ENCODE measurements around the gene EPB41.

DNA sequence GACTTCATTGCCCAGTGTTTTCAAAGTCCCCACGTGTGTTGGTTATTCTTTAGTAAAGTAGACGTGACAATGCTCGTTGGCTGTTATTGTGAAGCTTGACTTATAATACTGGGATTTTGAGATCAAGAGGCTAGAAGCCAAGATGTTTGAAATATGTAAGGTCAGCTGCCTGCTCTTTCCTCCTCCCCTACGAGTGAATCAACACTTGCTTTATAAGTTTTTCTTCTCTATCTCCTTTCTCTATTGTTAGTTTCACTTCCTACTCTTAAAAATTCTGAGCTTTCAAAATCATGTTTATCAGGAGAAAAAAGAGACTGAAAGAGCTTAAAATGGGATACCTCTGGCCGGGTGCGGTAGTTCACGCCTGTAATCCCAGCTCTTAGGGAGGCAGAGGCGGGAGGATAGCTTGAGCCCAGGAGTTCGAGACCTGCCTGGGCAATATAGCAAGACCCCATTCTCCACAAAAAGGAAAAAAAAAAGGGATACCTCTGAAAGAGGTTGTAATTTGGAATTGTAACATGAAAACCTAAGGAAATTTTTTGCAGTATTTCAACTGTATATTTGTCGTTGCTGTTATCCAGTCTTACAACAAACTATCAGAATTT, 72.0 kb downstream of the EPB41 start:
- TF ChIP-seq EZH2 (IDR thresholded peaks at IDR 0.05; ENCODE audit: insufficient read depth, poor library complexity, severe bottlenecking) (no peak), EZH2phosphoT487 (IDR thresholded peaks at IDR 0.05; ENCODE audit: insufficient read depth, low read depth) (no peak)

All from GM23248 (cell line).